ENCODE results near the gene CALM3.

The CALM3 gene

DNA sequence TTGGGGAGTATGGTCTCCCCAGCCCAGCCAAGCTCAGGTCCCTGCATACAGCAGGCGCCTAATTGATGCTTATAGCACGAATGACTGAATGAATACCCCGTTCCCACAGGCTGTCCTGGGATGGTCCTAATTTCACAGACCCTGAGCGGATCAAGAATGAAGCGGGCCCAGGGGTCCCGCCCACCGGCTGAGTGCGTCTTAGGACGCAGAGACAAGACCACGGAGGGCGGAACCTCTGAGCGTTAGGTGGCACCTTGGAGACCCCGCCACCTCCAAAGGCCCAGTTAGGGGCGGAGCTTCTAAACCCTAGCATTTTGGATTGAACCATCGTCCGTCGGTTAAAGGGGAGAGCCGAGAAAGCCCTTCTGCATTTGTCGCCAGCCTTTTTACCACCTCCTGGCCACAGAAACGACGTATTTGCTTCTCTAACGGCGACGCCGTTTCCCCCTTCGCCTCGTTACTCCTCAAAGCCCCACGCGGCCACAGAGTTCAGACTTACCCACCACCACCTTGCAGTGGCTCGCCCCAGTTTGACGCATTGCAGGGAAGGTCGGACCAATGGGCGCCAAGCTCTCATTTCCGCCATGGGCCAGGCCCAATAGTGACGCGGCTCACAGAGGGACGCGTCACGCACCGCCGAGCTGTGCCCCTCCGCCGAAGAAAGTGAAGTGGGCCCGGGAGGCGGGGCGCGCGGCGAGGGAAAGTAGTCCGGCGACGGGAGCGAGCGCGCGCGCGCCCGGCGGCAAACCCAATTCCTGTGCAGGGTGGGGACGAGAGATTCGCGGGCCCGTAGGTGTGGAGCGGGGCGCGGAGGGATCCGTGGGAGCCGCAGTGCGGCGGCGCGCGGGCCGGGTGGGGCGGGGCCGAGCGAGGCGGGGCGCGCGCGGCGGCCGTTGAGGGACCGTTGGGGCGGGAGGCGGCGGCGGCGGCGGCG is 479 bp upstream of the CALM3 start:
- peak; percentile 93 to 99 for DNase-seq

DNA sequence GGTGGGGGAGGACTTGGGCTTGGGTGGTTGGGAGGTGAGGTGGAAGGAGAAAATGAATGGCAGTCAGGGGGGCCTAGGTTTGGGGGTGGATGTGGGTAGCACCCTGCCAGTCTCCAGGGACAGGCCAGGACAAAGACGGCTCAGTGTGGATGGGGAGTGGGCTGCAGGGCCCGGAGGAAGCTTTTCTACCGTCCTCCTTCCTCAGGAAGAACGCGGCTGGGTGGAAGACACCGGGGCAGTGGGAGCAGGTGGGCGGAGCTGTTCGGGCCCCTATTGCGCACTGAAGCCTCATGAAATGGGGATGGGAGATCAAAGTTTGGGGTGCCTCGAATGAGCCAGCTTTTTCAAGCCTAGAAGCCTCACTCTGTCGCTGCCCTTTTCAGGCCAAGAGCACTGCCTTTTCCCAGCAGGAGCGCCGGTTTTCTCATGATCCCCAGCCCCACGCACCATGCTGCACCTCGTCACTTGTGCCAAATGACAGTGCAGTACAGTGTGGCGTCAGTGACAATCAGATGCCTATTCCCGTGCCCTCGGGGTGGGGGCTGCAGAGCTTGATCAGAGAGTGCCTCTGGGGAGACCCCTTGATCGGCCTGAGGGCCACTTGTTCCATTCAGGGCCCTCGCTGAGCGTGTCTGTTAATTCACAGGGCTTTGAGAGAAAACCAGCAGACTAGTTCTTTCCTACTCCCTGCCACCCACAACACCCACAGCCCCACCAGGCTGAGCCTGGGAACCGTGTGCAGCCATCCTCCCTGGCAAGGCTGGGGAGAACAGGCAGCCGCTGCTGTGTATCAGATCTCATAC is 1.5 kb downstream of the CALM3 start:
- DNase-seq, result no peak

DNA sequence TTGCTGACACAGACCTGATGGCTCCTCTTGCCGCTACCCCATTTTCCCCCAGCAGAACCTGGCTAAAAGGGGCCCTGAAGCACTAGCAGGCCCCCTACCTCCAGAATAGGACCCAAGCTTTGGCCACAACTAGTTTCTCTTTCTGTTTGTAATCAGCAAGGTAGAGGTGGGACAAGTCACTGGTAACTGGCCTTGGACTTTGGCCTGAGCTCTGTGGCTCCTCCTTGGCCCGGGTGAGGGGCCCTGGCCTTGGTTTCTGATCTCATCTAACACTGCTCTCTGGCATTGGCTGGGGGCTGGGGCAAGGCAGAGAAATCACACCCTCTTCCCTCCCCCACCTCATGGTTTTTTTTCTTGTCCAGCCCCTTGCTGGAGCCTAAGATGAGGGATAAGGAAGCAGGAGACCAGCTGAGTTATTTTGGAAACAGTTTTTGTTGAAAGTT is 2.1 kb downstream of the CALM3 start:
- no peak for DNase-seq

DNA sequence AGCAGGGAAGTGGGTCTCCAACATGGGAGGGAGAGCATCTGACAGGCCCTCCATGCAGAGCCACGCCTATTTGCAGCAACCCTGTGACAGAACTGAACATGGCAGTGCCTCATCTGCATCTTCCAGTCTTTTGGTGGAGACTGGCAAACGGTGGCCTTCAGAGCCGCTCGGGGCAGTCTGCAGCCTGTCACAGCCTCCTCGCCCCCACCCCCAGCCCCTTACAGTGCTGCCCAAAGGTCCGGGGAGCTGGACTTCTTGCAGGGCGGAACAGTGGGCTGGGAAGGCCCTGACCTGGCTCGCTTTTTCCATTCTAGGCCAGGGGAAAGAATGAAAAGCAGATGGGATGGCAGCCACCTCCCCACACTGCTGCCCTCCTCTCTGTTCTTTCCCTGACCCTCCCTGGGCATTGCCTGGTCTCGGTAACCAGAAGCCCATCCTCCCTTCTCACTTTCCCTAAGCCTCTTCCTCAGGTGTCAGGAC is 2.7 kb downstream of the CALM3 start:
- DNase-seq, result no peak

DNA sequence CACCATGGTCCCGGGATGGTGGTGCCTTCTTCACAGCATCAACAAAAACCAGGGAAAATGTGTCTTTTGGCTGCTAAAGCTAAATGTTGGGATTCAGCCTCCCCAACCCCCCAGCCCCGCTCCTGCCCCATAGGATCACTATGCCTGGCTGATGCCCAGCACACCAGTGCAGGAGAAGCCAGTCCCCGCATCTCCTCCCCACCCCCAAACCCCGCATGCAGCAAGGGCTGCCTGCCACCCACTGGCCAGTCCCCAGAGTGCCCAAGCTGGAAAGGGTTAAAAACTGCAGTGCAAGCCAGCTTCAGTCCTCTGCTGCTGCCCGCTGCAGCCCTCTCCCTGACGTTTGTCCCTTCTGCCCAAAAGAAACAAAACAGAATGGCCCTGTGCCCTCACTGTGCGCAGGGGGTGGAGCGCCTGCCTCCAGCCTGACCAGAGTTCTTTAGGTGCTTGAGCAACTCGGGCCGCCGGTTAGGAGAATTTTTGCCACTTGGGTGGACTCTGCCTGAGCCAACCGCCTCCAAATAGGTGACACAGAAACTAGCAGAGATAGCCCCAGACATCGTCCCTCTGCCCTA is 3.7 kb downstream of the CALM3 start:
- no peak for DNase-seq

DNA sequence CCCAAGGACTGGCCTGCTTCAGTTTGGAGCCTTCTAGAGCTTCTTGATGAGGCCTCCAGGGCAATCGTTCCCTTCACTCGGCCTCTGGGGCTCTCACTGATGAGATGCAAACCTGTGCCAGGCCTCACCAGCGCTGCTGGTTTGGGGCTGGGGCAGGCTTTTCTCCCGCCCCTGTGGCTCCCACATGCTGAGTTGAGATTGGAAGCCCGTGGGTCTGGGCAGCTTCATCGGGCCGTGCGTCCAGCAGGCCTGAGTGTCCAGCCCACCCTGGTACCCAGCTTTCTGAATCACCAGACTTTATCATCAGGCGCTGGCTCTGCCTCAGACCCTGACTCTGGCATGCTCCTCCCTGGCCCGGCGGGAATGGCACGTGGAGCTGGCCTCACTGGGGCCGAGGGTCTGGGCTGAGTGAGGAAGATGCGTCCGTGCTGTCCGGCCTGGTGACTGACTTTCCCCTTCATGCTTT is 4.3 kb downstream of the CALM3 start:
- DNase-seq, result no peak

DNA sequence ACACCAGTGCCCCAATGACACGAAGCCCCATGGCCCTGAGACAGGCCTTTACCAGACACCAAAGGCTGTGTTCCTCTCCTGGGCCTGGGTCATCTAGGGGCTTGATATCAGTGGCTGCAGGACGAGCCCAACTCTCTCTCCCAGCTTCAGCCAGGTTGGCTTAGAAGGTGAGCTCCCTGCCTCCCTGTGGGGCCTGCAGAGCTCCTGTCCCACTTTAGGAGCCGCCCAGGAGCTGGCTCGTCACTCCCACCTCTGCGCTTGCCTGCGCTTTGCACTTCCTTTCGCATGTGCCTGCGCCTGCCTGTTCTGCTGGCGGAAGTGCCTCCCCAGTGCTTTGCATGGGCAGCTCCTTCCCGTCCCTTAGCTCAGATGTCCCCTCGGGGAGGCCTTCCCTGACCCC is 4.9 kb downstream of the CALM3 start:
- no peak for DNase-seq

DNA sequence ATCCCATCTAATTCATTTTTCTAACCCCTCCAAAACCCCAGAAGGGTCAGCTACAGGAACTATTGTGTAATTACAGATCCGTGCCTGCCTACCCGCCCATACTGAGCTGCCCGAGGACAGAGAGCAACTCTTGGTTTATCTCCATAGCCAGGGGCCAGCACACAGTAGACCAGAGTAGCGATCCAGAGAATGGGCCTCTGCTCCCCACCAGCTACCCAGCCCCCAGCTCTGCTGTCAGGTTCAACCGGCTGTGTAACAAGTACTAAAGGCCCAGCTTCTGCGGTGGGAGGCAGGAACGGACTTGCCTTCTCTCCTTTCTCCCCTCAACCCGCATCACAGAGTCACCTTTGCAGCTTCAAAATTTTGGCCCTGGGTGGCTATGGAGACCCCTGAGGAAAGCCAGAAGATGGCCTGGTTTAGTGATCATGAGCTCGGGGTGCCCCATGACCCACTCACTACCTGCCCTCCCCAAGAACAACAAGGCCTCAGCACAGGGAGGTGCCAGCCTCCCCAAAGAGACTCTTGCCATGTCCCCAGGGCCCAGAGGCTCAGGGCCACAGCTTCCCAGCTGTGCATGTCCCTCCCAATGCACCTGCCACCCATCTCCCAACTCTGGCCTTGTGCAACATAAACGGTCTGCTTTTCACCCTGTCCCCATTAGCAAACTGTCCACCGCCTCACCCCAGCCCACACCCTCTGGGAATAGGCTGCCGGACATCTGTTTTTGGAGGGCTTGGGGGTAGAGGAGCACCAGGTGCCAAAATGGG is 5.7 kb downstream of the CALM3 start:
- no peak for DNase-seq

DNA sequence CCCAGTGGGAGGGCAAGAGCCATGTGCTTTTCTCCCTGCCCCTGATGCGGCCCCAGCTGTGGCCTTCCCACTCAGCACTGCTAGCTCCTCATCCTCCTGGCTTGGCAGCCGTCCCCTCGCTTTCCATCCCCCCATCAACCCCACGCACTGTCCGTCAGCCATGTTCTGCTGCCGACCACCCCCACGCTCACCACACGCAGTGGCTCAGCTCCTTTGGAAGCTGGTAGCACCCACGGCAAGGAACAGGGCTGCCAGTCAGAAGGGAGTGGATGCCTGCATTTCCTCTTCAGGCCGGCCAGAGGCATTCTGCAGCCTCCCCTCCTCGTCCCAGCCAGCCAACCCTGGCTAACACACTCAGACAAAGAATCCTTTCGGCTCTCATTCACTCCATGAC is 6.3 kb downstream of the CALM3 start:
- no peak for DNase-seq

DNA sequence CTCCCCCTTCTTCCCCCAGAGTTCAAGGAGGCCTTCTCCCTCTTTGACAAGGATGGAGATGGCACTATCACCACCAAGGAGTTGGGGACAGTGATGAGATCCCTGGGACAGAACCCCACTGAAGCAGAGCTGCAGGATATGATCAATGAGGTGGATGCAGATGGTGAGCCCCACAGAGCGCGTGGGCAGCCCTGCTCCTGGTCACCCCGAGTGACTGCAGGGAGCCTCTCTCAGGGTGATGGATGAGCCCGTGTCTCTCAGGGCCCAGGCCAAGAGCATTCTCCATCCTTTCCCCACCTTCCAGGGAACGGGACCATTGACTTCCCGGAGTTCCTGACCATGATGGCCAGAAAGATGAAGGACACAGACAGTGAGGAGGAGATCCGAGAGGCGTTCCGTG is 7.0 kb downstream of the CALM3 start:
- no peak for DNase-seq

DNA sequence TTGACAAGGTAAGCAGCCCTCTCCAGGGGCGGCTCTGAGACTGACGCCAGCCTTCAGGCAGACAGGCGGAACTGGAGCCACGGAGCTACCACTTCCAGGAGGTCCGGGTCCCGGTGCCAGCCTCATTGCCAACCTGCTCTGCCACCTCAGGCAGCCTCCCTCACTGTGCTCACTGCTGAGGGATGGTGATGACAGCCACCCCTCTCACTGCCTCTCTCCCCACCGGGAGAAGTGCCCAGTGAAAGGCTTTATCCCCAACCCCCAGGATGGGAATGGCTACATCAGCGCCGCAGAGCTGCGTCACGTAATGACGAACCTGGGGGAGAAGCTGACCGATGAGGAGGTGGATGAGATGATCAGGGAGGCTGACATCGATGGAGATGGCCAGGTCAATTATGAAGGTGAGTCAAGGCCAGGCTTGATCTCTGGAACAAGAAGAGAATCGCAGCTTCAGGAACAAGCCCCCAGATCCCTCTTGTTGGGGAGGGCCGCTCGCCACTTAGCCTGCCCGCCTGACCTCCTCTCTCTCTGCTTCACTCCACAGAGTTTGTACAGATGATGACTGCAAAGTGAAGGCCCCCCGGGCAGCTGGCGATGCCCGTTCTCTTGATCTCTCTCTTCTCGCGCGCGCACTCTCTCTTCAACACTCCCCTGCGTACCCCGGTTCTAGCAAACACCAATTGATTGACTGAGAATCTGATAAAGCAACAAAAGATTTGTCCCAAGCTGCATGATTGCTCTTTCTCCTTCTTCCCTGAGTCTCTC is 7.6 kb downstream of the CALM3 start:
- no peak for DNase-seq

DNA sequence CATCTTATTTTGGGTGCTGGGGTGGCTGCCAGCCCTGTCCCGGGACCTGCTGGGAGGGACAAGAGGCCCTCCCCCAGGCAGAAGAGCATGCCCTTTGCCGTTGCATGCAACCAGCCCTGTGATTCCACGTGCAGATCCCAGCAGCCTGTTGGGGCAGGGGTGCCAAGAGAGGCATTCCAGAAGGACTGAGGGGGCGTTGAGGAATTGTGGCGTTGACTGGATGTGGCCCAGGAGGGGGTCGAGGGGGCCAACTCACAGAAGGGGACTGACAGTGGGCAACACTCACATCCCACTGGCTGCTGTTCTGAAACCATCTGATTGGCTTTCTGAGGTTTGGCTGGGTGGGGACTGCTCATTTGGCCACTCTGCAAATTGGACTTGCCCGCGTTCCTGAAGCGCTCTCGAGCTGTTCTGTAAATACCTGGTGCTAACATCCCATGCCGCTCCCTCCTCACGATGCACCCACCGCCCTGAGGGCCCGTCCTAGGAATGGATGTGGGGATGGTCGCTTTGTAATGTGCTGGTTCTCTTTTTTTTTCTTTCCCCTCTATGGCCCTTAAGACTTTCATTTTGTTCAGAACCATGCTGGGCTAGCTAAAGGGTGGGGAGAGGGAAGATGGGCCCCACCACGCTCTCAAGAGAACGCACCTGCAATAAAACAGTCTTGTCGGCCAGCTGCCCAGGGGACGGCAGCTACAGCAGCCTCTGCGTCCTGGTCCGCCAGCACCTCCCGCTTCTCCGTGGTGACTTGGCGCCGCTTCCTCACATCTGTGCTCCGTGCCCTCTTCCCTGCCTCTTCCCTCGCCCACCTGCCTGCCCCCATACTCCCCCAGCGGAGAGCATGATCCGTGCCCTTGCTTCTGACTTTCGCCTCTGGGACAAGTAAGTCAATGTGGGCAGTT is 8.6 kb downstream of the CALM3 start:
- DNase-seq, result no peak

DNA sequence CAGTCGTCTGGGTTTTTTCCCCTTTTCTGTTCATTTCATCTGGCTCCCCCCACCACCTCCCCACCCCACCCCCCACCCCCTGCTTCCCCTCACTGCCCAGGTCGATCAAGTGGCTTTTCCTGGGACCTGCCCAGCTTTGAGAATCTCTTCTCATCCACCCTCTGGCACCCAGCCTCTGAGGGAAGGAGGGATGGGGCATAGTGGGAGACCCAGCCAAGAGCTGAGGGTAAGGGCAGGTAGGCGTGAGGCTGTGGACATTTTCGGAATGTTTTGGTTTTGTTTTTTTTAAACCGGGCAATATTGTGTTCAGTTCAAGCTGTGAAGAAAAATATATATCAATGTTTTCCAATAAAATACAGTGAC is 9.3 kb downstream of the CALM3 start:
- DNase-seq, result no peak

DNA sequence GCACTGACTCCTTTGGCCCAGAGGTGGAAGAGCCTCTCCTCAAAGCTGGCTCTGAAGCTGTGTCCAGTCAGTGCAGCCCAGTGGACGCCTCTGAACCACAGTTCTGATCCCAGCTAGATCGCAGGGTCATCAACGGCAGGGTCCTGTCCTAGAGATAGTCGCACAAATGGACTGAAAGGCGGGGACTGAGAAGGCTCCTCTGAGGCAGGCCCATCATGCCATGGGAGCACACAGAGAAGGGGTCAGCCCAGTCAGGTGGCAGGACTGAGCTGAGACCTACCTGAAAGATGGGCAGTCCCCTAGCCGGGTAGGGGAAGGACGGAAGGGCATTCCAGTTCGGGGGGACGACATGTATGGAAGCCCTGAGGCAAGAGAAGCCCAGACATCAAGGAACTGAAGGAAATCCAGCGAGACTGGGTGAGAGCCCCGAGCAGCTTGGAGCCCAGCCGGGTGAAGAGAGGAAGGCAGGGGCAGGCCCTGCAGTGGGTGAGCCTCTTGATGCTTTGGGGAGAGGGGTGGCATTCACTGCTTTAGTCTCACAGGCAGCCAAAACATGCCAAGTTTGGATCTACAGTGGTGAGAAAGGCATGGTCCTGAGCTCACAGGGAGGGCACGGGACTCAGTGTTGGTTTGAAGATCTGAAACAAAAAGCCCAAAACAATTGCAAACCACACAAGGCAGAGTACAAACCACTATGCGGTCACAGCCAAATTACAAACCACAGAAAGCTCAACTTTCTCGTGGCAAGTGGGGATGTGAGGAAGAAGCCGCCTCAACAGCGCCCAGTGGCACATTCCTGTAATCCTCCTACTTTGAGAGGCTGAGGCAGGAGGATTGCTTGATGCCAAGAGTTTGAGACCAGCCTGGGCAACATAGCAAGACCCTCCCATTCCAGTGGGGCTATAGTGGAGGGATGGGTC is 10.0 kb downstream of the CALM3 start:
- DNase-seq, result peak in 1 of 2 donors; percentile 23

DNA sequence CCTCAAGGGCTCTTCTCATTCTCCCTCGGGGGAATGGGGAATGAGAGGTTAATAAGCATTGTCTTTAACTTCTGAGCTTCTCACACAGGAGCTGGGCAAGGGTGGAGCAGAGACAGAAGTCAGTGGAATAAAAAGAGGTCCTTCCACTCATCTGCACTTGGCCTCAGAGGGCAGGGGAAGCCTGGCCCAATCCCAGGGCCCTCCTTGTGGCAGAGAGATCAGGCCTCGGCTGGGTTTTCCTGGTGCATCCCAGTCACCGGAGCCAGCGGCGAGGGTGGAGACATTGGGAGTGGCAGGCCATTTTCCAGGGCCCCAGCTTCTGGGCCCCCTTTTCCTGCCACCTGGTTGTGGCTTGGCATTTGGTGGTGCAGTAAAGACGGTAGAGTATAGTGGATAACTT is 10.6 kb downstream of the CALM3 start:
- DNase-seq, result no peak

DNA sequence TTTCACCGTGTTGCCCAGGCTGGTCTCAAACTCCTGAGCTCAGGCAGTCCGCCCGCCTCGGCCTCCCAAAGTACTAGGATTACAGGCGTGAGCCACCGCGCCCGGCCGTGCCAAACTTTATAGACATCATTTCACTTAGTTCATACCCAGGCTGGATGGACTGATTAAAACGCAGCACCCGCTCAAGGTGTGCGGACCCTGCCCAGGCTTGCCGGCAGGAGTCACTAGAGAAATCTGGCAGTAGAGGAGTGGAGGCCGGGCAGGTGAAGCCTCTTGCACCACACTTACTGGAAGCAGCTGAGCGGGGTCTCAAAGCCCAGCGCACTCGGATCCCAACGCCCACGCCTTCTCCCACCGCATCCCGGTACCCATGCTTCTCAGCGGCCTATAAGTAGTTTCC is 12.4 kb downstream of the CALM3 start:
- no peak for DNase-seq

DNA sequence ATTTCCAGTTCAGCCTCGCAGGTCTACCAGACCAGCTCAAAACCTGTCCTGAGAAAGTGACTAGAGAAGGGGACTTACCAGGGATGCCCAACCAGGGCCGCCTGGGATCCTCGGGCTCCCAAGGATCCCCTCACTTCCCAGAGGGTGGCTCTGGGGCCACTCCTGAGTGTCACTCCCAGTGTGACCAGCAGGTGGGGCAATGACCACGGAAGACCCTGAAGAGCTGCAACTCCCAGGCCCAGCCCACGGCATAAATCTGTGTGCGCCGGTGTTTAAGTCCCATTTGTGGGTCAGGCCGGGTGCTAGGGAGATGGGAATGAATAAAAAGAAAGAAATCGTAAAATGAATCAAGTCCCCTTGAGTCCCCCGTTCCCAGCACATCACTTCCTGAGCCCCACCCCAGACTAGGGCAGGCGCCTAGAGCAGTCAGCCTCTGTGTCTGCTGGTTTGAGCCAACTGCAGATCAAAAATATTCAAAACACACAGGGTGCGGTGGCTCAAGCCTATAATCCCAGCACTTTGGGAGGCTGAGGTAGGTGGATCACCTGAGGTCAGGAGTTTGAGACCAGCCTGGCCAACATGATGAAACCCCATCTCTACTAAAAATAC is 13.1 kb downstream of the CALM3 start:
- peak; percentile 64 to 94 for DNase-seq

DNA sequence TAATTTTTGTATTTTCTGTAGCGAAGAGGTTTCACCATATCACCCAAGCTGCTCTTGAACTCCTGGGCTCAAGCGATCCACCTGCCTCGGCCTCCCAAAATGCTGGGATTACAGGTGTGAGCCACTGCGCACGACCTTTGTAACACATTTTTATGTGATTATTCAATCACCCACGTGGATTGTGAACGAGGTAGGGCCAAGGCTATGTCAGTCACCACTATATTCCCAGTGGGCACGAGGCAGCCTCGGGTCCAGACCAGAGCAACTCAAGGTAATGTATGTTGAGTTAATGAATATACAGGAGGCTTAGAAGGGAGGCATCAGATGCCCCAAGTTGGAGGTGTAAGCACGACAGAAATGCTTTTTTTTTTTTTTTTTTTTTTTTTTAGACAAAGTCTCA is 14.8 kb downstream of the CALM3 start:
- DNase-seq, result no peak

Data from inflammatory macrophage treated with lipopolysaccharide for 1 hour (primary cell).